Mesenchymal stem cell (in vitro differentiated cells and primary cell): ENCODE data around the gene ARF1. TPM values are rescaled to one million over a fixed set of nuclear protein-coding genes. Genes with fewer than 3 reads are reported as not detected.

Experiments
- DNase-seq: peaks from one replicate; pipeline ENCODE4 v3.0.0-alpha.2; 2013
- H2AFZ ChIP-seq: one replicate; pipeline ENCODE4 v1.6.1; 2013; ENCODE audit warnings: low read depth, mild to moderate bottlenecking, control low read depth, inconsistent platforms, low read length, moderate library complexity
- H2AK5ac ChIP-seq: 2 replicates; pipeline ENCODE4 v1.6.1; 2013; ENCODE audit warnings: low read length, moderate library complexity, mild to moderate bottlenecking, inconsistent platforms; ENCODE audit not compliant: severe bottlenecking
- H2BK120ac ChIP-seq: one replicate; pipeline ENCODE4 v1.6.1; 2013; ENCODE audit warnings: low read depth, mild to moderate bottlenecking, inconsistent platforms, low read length, moderate library complexity
- H2BK12ac ChIP-seq, 2 experiments: one replicate each; pipeline ENCODE4 v1.6.1; 2013; ENCODE audit warnings: inconsistent platforms in 2 of 2, low read length in 2 of 2, mild to moderate bottlenecking in 2 of 2, moderate library complexity in 2 of 2, control low read depth in 1 of 2
- H2BK15ac ChIP-seq: one replicate; pipeline ENCODE4 v1.6.1; 2013; ENCODE audit warnings: mild to moderate bottlenecking, low read depth, inconsistent platforms; ENCODE audit not compliant: poor library complexity, severe bottlenecking
- H2BK5ac ChIP-seq: 2 replicates; pipeline ENCODE4 v1.6.1; 2013; ENCODE audit warnings: low read depth, mild to moderate bottlenecking, low read length, control low read depth, inconsistent platforms; ENCODE audit not compliant: poor library complexity, severe bottlenecking
- H3K14ac ChIP-seq, 2 experiments: one replicate each; pipeline ENCODE4 v1.6.1; 2013; ENCODE audit warnings: inconsistent platforms in 2 of 2, low read length in 2 of 2, control low read depth in 1 of 2, mild to moderate bottlenecking in 1 of 2, moderate library complexity in 1 of 2
- H3K18ac ChIP-seq, 2 experiments: one replicate each; pipeline ENCODE4 v1.6.1; 2013; ENCODE audit warnings: inconsistent platforms in 2 of 2, low read length in 2 of 2, control low read depth in 1 of 2, low read depth in 1 of 2, mild to moderate bottlenecking in 1 of 2
- H3K23ac ChIP-seq, 2 experiments: one replicate each; pipeline ENCODE4 v1.6.1; 2013; ENCODE audit warnings: inconsistent platforms in 2 of 2, low read length in 2 of 2, mild to moderate bottlenecking in 2 of 2, moderate library complexity in 2 of 2, control low read depth in 1 of 2
- H3K27ac ChIP-seq: 2 replicates; pipeline ENCODE4 v1.5.1; 2013; ENCODE audit warnings: mild to moderate bottlenecking, moderate library complexity, low read length, control low read depth, inconsistent platforms; ENCODE audit not compliant: poor library complexity, severe bottlenecking
- H3K27me3 ChIP-seq, 2 experiments: 2 replicates each; pipeline versions ENCODE4 v1.6.1 to v1.7.0; 2013; ENCODE audit warnings: low read length in 2 of 2, mild to moderate bottlenecking in 2 of 2, moderate library complexity in 2 of 2, control low read depth in 1 of 2, inconsistent platforms in 1 of 2; ENCODE audit not compliant: control insufficient read depth in 1 of 2, insufficient read depth in 1 of 2
- H3K36me3 ChIP-seq, 2 experiments: 2 replicates each; pipeline versions ENCODE4 v1.6.1 to v1.7.0; 2013; ENCODE audit warnings: low read length in 2 of 2, control low read depth in 1 of 2, inconsistent platforms in 1 of 2, low read depth in 1 of 2, mild to moderate bottlenecking in 1 of 2; ENCODE audit not compliant: insufficient read depth in 2 of 2, control insufficient read depth in 1 of 2
- H3K4ac ChIP-seq, 2 experiments: one replicate each; pipeline ENCODE4 v1.6.1; 2013; ENCODE audit warnings: inconsistent platforms in 2 of 2, low read length in 2 of 2, mild to moderate bottlenecking in 2 of 2, moderate library complexity in 2 of 2, control low read depth in 1 of 2, low read depth in 1 of 2
- H3K4me1 ChIP-seq: 2 replicates; pipeline ENCODE4 v1.6.1; 2013; ENCODE audit warnings: low read depth, low read length, control low read depth; ENCODE audit not compliant: control insufficient read depth, insufficient read depth
- H3K4me2 ChIP-seq: 2 replicates; pipeline ENCODE4 v1.6.1; 2013; ENCODE audit warnings: low read length, mild to moderate bottlenecking, inconsistent platforms; ENCODE audit not compliant: poor library complexity, severe bottlenecking
- H3K4me3 ChIP-seq, 2 experiments: 2 replicates each; pipeline versions ENCODE4 v1.5.1 to v1.7.0; 2013; ENCODE audit warnings: low read length in 2 of 2, mild to moderate bottlenecking in 2 of 2, control low read depth in 1 of 2, low read depth in 1 of 2; ENCODE audit not compliant: insufficient read depth in 1 of 2
- H3K79me1 ChIP-seq: replicated peaks from 2 replicates; pipeline ENCODE4 v1.6.1; 2013; ENCODE audit warnings: mild to moderate bottlenecking, control low read depth, low read length, inconsistent platforms; ENCODE audit not compliant: poor library complexity, severe bottlenecking
- H3K9ac ChIP-seq: 2 replicates; pipeline ENCODE4 v1.7.0; 2013; ENCODE audit warnings: mild to moderate bottlenecking, low read length, moderate library complexity
- H3K9me3 ChIP-seq: 2 replicates; pipeline ENCODE4 v1.7.0; 2013; ENCODE audit warnings: mild to moderate bottlenecking, low read length; ENCODE audit not compliant: control insufficient read depth
- H4K8ac ChIP-seq: one replicate; pipeline ENCODE4 v1.6.1; 2013; ENCODE audit warnings: inconsistent platforms, mild to moderate bottlenecking, low read length, moderate library complexity
- H4K91ac ChIP-seq: one replicate; pipeline ENCODE4 v1.6.1; 2013; ENCODE audit warnings: mild to moderate bottlenecking, low read length, inconsistent platforms
- WGBS: methylation state at CpG from one replicate; pipeline ENCODE4 v1.1.7; 2013; ENCODE audit warnings: mixed read lengths; 5-methylcytosine and 5-hydroxymethylcytosine counted together
- small RNA-seq: library from polyadenylated mRNA; stranded (forward); fragments of <200 nt; extraction: miRNeasy Mini kit (QIAGEN cat#:217004); gene quantifications from one replicate; pipeline ENCODE3, GENCODE V24; 2013; ENCODE audit warnings: low read depth

Gene ARF1

GRCh38 chr1:228148196-228148861, 65.8 kb downstream of the ARF1 start:
- Histone ChIP-seq H2AK5ac (no peak overlapping the region), H2BK120ac (no peak overlapping the region), H3K4ac (no peak overlapping the region), H3K27ac (no peak overlapping the region), H4K91ac (peak overlapping the region; percentile 36), H2BK12ac (no peak overlapping the region), H3K27me3 (no peaks in the 10 kb centered on the region), H2BK5ac (no peak overlapping the region), H3K4me3 (no peak overlapping the region), H3K36me3 (peaks cover 36 to 90% of the 10 kb centered on the region in 2 experiments), H3K23ac (no peak overlapping the region), H3K14ac (no peak overlapping the region), H3K4me2 (no peak overlapping the region), H3K18ac (no peak overlapping the region), H2AFZ (no peak overlapping the region), H3K4me1 (peaks cover 45% of the 10 kb centered on the region), H3K9ac (peak overlapping the region; percentile 54), H4K8ac (peak overlapping the region; percentile 8), H3K9me3 (no peaks in the 10 kb centered on the region), H3K79me1 (peaks cover 44% of the 10 kb centered on the region), H2BK15ac (no peak overlapping the region)
- no peak for DNase-seq
- WGBS: 94% methylated on average over 18 of the region's 18 CpGs

Small RNA genes within 50 kb of the gene (small RNA-seq; reads per million reads assigned to genes)
- not detected for gene AL359510.1
